Kidney (tissue), 14 donors: Measurements from ENCODE around the gene VAV2. TPM values are rescaled to one million over a fixed set of nuclear protein-coding genes. Genes with fewer than 3 reads are reported as not detected.
A peak's percentile ranks its signal among the peaks of the same experiment; 100 is the strongest.

ENCODE experiments used
- DNase-seq, 5 donors: peaks; one replicate each; pipeline ENCODE4 v3.0.0-alpha.2; 2013 to 2020
- FAIRE-seq: peaks from 2 replicates; lab custom pipeline; 2012; peaks lifted over from hg19 to GRCh38; lab: Jason Lieb, UNC
- H3K27ac ChIP-seq, 2 donors: one replicate each; pipeline ENCODE4 v1.7.0; 2013; ENCODE audit warnings: low read depth in 2 of 2, low read length in 2 of 2, inconsistent platforms in 1 of 2
- H3K27me3 ChIP-seq: one replicate; pipeline ENCODE4 v1.7.1; 2013; ENCODE audit warnings: low read length, inconsistent platforms; ENCODE audit not compliant: control insufficient read depth, insufficient read depth
- H3K36me3 ChIP-seq, 3 donors: one replicate each; pipeline versions ENCODE4 v1.7.0 to v1.7.1; 2013; ENCODE audit warnings: low read length in 3 of 3, control low read depth in 1 of 3, inconsistent platforms in 1 of 3; ENCODE audit not compliant: insufficient read depth in 3 of 3, control insufficient read depth in 2 of 3
- H3K4me1 ChIP-seq, 3 donors: one replicate each; pipeline versions ENCODE4 v1.7.0 to v1.7.1; 2013; ENCODE audit warnings: low read length in 3 of 3, inconsistent platforms in 1 of 3, low read depth in 1 of 3; ENCODE audit not compliant: control insufficient read depth in 2 of 3, insufficient read depth in 2 of 3
- H3K4me3 ChIP-seq, 3 donors: one replicate each; pipeline versions ENCODE4 v1.7.0 to v1.8.1; 2013; ENCODE audit warnings: low read length in 3 of 3, control low read depth in 1 of 3, inconsistent platforms in 1 of 3
- H3K9ac ChIP-seq, 3 donors: one replicate each; pipeline versions ENCODE4 v1.7.0 to v1.7.1; 2013; ENCODE audit warnings: low read length in 3 of 3, control low read depth in 1 of 3, inconsistent platforms in 1 of 3
- H3K9me3 ChIP-seq, 3 donors: one replicate each; pipeline versions ENCODE4 v1.7.0 to v1.7.1; 2013; ENCODE audit warnings: low read length in 3 of 3, control low read depth in 1 of 3, inconsistent platforms in 1 of 3; ENCODE audit not compliant: control insufficient read depth in 2 of 3, insufficient read depth in 1 of 3
- CTCF ChIP-seq: IDR thresholded peaks from 3 replicates; pipeline ENCODE4 v1.5.1; 2012; ENCODE audit warnings: mild to moderate bottlenecking, moderate library complexity, borderline replicate concordance; ENCODE audit not compliant: insufficient read depth; ENCODE audit errors: extremely low read depth
- intact Hi-C: fragments of 100-400 bp; cut with DNase I; formaldehyde crosslinking; loops from one replicate; pipeline ENCODE4 v1.11.1; 2022
- polyA plus RNA-seq: library from polyadenylated mRNA; stranded (reverse); fragments of 350-450 nt; fragmentation: Illumina TruSeq; extraction: RNeasy Lipid Tissue Mini Kit (QIAGEN cat#74804); gene quantifications from one replicate; pipeline ENCODE4 v1.2.3, GENCODE V29; 2014; ENCODE audit warnings: low read depth, low replicate concordance; ENCODE audit not compliant: insufficient read depth
- total RNA-seq: library from RNA; stranded (reverse); fragmentation: NEBNext Ultra II Directional; extraction: Animal tissue kit (Norgen Biotek cat#: 25700); gene quantifications from one replicate; pipeline ENCODE4 v1.2.1, GENCODE V29; 2021
- donor health status: control.
- donor health status: control.
- donor health status: control.
- donor health status: control.
- donor health status: control.
- donor health status: DM: yes; HTN: yes; CAD: no.
- donor health status: Normal renal cell carcinoma (clear cell type).

VAV2 gene
- total and polyA plus RNA-seq, 2 donors from 2014 or later: 22.3 to 47.1 TPM

GRCh38 chr9:133844881-133845410 is 147.2 kb downstream of the VAV2 start:
- DNase-seq (no peak), FAIRE-seq (no peak)
- TF ChIP-seq CTCF: no peak
- Histone ChIP-seq H3K27me3 (no peaks in the 10 kb centered on the region), H3K9me3 (no peaks in the 10 kb centered on the region), H3K4me1 (peaks cover 0 to 14% (median 0%) of the 10 kb centered on the region in 3 donors), H3K9ac (peak overlapping the region in 1 of 3 donors; percentile 1), H3K36me3 (no peaks in the 10 kb centered on the region), H3K27ac (peak overlapping the region; percentile 78 to 87), H3K4me3 (no peak overlapping the region)
- intact Hi-C loops: no loop called here

GRCh38 chr9:133844398-133844784 is 147.7 kb downstream of the VAV2 start:
- H3K27me3 ChIP-seq: no peaks in the 10 kb centered on the region
- no peak overlapping the region for H3K4me3 ChIP-seq
- no peaks in the 10 kb centered on the region for H3K36me3 ChIP-seq
- DNase-seq (no peak), FAIRE-seq (no peak)
- H3K27ac ChIP-seq: peak overlapping the region; percentile 78 to 87
- peaks cover 0 to 14% (median 0%) of the 10 kb centered on the region in 3 donors for H3K4me1 ChIP-seq
- TF ChIP-seq CTCF: no peak
- intact Hi-C loops: no loop called here
- no peak overlapping the region for H3K9ac ChIP-seq
- no peaks in the 10 kb centered on the region for H3K9me3 ChIP-seq

- H3K4me1 ChIP-seq: peaks cover 0 to 14% (median 0%) of the 10 kb centered on the region in 3 donors
- no peaks in the 10 kb centered on the region for H3K9me3 ChIP-seq
- no peak overlapping the region for H3K9ac ChIP-seq
- H3K4me3 ChIP-seq: no peak overlapping the region
- H3K27me3 ChIP-seq: no peaks in the 10 kb centered on the region
- DNase-seq (peak in 2 of 5 donors; percentile 50 to 71), FAIRE-seq (no peak)
- no peak for TF ChIP-seq CTCF
- intact Hi-C loops: no loop called here
- H3K36me3 ChIP-seq: no peaks in the 10 kb centered on the region
- H3K27ac ChIP-seq: peak overlapping the region in 1 of 2 donors; percentile 9
Measured at GRCh38 chr9:133843751-133844397, 148.2 kb downstream of the VAV2 start.
